ENCODE measurements around the gene RAD51AP1.

RAD51AP1 gene

DNA sequence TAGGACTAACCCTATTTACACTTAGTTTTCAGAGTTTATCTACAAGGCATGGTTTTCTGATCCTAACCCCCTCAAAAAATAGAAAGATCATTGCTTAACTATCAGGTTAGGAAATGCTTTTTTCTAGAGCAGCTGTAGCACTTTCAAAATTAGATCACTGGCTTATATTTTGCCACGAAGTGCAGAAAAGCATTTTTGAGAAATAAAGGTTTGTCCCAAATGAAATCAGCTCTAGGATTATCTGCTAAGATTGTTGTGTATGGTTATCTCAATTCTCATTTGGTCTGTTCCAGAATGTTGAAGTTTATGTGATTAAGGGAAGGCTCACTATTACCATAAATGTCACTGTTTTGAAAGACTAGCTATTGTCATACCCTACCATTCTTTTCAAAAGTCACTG is 13.5 kb downstream of the RAD51AP1 start:
- DNase-seq = no peak

DNA sequence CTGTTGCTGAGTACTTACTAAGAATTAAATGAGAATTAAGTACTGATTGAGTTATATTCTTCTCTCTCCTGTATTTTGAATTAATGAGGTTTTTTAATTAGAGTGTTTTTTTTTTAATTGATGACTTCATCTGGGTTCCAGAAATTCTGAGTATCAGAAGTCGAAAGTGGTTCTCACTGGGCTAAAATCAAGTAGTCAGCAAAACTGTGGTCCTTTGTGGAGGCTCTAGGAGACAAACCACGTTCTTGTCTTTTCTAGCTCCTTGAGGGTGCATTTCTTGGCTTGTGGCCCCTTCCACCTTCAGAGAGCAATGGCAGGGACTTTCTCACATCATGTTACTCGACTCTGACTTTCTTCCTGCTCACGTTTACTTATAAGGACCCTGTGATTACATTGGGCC is 15.3 kb downstream of the RAD51AP1 start:
- no peak for DNase-seq

DNA sequence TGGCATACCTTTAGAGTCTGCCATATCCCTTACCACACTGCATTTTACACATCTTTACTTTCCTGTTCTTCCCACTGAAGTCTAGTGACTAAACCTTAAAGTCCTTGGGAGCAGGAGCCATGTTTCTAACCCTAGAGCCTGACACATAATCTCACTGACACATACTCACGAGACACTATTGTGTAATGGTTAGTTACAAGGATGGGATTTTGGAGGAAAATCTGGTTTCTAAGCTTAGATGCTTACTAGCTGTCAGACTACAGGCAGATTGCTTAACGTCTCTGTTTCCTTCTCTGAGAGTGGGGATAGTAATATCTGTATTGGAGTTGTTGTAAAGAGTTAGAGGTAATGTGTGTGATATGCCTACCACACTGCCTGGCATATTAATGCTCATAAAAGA is 17.1 kb downstream of the RAD51AP1 start:
- DNase-seq = no peak

DNA sequence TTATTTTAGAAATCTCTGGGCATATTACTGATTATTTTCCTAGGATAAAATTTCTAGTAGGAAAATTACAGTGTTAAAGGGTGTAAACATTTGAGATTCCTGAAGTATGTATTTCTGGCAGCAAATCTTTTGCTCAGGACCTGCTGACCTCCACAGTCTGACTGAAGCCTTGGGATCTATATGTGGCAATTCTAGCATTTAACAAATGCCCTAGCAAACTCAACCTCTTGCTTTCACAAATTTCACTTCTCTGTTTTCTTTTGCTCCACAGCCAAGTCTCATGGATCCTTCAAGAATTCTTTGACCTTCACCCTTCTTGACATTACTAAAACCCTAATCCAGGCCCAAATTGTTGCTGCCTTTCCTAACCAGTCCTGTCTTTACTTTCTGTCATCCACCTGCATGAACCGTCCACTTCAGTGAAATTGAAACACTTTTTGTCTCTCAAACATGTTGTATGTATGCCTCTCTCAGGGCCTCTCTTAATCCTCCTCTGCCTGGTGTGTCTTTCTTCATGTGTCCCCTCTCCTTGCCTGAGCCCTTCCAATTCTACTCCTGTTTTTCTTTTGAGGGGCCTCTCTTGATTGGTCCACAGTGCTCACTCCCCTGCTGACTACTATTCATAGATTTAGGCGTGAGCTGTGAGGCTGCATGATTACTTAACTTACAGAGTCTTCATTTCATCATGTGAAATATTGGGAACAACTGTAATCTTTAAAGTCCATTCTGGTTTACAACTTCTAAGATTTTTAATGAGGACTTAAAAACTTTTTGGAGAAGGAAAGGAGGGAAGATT is 18.2 kb downstream of the RAD51AP1 start:
- no peak for DNase-seq

DNA sequence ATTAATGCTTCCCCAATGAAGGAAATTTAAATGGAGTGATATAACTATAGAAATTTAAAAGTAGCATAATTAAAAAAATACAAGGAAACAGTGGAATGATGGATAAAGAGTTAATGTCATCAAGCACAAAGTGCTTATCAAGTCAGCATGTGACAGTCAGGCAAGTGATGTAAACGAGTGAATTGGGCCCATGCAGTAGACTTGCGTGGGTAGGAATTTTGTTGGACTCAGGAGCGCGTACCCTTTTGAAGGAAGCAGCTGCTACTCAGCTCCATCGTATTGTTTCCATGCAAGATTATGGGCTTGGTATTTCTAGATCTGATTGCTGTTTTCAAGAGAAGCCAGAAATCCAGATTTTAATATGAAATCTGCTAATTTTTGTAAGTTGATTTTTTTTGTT is 18.9 kb downstream of the RAD51AP1 start:
- DNase-seq = no peak

DNA sequence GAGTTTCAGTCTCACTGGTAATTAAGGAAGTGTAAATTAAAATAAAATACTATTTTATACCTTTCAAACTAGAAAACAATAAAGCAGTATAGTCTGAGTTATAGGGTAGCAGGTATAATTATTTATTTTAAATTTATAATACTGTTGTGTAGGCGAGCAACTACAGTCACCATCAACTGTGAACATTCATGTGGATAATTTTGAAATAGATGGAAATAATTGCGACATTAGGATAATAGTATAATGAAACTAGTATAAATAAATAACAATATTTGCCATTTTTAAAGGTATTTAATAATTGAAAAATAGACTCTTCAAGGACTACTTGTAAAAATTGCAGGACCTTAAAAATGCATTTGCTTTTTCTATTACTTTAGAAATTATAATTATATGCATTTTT is 19.5 kb downstream of the RAD51AP1 start:
- DNase-seq = no peak

DNA sequence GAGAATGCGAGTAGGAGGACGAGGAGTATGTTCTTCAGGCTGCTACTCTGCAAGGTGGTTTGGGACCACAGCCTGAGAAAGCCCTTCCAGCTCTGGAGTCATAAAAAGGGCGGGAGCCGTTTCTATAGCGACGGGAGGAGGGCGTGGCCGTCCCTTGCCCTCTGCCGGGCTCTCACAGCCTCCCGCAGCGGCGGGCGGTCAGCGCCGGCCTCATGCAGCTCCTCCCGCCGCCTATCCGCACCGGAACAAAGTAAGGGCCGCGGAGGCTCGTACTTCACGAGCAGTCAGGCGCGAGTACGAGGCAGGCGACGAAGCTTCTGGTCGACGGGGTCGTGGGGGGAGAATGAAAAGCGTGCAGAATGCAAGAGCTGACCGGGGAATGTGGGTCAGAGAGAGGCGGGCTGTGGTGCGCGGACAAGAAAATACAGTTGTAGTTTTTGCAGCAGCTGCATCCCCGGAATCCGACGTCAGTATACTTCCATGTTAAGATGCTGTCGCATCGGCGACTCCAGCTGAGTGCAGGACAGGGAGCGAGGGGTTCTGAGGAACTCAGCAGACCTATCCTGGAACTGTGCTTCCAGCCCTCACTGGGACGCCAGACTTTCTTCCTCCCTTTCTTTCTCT is 23.5 kb downstream of the RAD51AP1 start, which contains the start of gene DYRK4:
Gene DYRK4, plus strand, starts transcription at position 175 of the 624 bp plus-strand sequence. Its CDS starts 38 bp downstream, at position 213.
- no peak for DNase-seq

DNA sequence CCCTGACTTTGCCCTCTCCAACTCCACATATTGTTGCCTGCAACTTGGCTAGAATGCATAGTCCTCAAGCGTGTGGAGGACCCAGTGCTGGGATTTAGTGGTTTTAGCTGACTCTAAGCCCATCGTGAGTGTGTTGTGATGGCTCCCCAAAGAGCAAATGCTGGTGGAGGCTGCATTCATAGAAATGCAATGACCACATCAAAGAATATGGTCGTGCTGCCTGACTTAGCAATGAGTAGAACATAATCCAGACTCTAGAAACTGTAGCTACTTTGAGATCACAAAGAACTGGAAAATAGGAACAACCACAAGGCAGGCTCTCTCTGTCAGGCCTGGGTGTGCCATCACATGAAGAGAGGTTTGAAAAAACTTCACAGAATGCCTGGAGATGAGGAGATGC is 24.6 kb downstream of the RAD51AP1 start:
- no peak for DNase-seq

DNA sequence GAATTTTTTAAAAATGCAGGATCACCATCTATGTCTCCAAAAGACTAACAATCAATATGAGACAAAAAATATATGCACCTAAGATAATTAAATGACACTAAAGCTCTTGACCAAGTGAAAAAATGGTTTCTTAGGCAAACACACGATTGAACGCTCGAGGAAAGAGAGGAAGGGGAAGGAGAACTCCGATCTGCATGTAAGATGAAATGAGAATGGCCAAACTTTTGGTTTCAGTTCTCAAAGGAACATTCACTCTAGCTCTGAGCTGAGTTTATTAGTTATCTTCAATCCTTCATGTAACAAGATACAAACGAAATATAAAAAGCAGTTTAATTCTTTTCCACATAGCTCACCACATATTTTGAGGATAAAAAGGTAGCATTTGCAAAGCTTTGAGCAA is 26.1 kb downstream of the RAD51AP1 start:
- no peak for DNase-seq

DNA sequence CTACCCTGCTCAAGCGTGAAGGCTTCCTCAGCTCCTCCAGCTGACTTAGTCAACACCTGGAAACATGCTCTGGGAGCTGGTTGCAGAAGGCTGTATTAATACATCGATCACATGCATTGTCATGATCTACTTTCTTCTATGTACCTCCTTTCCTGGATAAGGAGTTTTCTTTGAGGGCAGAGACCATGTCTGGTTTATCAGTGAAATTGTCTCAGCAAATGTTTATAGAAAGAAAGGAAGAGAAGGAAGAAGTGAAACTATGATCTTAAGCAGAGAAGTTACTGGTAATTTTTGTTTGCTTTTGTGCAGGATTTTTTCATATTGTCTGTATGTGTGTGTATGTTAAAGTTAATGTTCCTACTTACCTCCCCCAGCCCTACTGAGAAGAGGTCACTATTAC is 27.8 kb downstream of the RAD51AP1 start:
- DNase-seq = no peak

DNA sequence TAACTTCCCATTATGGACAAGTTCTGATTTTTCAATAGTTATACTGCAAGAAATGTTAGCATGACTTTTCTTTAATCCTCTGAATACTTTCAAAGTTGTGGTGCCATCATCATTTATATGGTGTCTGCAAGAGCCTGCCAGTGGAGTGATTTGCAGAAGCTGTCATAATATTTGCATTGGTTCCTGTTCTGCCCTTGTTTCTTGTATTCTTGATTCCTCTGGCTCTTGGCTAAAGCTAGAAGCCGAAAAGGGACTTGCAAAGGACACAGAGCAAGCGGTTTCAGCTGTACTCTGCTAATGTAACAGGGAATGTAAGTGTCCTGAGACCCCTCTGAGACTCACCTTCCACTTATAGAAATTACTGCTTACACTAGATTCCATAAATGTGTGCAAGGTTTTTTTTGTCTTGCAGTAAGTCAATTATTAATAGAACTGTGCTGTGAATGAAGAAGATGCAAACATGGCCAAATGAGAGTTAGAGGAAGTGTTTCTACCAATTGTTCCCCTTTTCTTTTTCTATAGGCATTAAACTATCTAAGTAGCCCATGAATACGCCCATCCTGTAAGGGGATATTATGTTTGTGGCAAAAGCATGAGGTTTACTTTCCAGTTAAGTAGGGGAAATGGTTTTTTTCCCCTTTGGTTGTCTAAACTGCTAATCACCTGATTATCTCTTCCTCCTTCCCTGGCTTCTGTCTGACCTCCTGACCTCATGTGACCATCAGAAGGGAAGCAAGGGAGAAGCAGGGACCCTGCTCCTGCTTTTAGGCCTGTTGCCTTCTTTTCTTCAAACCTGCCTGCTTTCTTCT is 28.6 kb downstream of the RAD51AP1 start:
- no peak for DNase-seq

DNA sequence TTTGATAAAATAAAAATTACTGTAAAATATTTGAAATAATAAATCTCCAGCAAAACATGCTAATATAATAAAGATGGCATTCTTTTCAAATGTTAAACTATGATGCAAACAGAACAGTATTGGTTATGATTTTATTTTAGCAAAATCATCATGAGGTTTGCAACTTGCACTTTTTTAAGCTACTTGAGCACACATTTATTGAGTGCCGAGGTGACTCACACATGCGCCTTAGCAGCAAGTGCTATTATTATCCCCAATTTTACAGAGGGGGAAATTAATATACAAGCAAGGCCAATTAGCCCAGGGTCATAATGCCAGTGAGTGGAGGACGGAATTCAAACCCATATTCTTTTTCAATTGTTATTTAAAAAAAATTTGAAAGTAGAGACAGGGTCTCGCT is 30.6 kb downstream of the RAD51AP1 start:
- no peak for DNase-seq

DNA sequence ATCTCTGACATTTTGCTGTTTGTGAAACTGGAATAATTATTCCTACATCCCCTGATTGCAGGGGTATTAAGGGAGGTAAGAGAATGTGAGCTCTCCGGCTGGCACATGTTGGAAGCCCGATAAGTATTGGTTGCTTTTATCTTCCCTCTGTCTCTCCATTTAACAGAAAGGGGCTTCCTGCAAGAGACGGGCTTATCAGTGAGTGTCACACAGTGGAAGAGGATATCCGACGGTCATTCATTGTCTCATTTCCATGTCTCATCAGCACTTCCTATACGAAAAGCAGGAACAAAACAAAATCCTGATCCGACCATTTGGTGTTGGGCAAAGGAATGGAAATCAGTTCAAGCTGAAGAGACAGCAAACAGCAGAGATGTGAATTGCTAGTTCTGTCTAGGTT is 34.0 kb downstream of the RAD51AP1 start:
- DNase-seq = no peak

DNA sequence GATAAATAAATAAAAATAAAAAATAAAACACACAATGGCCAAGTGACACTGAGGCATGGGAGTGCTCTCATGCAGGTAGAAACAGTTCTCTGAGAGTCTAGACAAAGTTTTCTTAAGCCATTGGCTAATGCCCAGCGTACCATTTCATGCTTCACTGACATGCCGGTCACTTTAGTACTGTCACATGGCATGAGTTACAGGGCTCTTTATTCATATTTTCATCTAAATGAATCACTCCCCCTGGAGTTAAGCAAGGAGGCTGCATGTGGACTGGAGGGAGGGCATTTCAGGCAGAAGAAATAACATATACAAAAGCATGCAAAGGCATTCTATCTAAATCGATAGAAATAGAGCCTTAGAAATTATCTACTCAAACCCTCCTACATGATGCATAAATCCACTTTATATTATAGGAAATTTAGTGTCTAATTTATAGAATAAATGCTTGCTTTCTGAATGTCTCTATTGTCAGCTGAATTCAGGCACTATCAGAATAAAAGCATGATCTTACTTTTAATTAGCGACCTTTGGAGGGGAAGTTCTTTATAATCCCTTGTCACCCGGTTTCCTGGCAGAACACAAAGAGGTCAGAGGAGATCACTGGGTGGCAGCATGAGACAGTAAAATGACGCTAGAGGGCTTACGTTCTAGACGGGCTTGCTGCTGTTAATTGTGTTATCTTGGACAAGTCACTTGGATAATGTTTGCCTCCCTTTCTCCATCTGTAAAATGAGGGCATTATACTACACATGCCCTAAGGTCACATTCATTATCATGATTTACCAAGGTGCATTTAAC is 40.8 kb downstream of the RAD51AP1 start:
- DNase-seq = no peak

DNA sequence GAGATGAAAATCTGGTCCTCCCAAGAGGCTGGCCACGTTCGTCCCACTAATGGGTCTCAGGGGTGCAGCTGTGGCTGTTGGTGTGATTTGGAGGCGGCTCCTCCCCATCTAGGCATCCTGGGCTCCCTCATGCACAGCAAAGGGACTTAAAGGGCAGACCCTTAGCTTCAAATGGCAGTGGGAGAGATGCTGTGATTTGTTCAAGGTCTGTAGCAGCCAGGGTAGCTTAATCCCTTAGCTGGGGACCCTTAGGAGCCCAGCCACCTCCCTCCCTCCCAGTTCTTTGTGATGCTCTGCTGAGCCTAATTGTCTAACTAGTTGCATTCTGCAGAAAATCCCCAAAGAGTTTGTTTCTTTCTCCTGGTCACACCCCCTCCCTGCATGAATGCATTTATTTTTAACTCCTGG is 41.6 kb downstream of the RAD51AP1 start:
- DNase-seq = no peak

DNA sequence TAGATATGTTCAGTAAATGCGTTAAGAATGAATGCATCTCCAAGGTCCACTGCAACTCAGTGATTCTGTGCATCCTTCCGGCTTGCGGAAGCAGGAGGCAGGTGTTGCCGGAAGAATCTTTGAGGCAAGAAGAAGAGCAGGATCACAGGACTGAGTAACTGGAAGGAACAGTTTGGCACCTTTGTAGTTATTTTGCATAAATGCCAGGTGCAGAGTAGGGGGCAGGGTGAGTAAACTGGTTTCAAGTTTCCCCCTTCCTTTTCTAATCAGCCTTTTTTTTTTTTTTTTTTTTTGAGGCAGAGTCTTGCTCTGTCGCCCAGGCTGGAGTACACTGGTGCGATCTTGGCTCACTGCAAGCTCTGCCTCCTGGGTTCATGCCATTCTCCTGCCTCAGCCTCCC is 45.6 kb downstream of the RAD51AP1 start:
- no peak for DNase-seq

DNA sequence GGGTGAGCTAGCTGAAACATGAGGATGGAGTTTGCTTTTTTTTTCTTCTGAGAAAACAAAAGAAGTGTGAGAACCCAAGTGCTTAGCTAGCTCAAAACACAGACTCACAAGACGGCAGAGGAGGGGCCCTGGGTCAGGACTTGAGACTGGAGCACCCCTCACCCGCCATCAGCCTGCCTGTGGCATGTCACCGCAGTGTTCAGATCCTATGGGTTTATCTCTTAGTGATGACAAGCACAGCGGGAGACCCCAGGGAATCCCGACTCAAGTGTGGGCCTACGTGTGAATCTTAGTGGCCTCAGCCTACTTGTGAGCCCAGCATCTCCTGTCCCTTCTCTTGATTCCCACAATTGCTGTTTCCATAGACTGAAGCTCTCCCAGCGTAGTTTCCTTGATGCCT is 46.2 kb downstream of the RAD51AP1 start:
- DNase-seq = no peak

DNA sequence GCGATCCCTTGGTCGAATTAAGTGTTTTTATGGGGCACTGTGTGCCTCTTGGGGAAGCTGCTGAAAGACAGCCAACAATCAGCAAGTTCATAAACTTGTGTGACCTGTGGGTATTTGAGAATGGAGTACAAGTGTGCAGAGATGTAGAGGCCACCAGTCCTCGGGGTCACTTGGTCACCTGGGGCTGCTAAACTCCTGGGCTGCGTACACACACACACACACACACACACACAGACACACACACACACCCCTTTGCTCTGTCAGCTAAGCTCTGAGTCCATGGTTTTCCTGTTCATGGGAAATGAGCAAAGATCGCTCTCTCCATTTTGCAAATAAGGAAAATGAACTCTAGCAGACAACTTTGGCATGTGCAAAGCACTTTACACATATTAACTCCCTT is 47.8 kb downstream of the RAD51AP1 start:
- DNase-seq = no peak

DNA sequence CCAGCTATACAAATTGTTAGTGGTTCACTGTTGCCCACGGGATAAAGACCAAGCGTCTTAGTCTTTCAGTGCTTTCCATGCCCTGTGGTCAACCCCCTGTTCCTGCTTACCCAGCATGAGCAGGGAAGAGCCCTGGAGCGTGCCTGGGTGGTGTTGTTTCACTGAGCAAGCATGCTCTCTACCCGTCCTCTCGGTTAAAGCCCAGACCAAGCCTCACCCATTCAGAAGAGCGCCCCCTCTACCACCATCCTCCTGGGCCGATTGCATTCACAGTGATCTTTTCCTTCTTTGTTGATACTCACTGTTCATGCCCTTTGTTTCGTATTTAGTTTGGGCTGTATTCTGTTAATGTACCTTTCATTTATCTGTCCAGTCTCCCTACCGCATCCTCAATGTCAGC is 48.4 kb downstream of the RAD51AP1 start:
- DNase-seq = no peak

DNA sequence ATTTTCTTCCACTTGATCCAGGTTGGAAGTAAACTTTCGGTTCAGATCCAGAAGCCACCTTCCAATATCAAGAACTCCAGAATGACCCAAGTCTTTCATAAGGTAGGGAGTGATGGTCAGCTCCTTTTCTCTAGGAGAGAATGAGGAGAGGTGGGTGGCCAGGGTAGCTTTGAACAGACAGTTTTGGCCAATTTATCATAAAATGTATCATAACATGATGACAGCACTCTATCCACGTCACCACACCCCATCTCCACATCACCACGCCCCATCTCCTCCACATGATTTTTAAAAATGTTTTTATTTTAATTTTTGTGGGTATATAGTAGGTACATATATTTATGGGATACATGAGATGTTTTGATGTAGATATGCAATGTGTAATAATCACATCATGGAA is 50.2 kb downstream of the RAD51AP1 start:
- no peak for DNase-seq

DNA sequence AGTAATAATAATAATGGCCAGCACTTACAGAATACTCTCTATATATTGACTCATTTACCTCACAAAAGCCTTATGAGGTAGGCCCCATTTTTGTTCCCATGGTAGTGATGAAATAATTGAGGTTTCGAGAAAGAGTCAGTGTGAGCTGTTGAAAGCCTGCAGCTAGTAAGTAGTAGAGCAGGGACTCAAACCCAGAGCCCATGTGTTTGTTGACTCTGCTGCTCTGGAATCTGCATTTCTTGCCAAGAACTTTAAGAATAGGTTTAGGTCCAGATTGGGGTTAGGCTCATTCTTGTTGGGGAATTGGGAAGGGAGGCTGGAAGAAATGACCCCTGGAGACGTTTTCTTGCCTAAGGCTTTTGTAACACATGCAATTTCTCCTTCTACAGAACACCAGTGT is 51.3 kb downstream of the RAD51AP1 start:
- no peak for DNase-seq

DNA sequence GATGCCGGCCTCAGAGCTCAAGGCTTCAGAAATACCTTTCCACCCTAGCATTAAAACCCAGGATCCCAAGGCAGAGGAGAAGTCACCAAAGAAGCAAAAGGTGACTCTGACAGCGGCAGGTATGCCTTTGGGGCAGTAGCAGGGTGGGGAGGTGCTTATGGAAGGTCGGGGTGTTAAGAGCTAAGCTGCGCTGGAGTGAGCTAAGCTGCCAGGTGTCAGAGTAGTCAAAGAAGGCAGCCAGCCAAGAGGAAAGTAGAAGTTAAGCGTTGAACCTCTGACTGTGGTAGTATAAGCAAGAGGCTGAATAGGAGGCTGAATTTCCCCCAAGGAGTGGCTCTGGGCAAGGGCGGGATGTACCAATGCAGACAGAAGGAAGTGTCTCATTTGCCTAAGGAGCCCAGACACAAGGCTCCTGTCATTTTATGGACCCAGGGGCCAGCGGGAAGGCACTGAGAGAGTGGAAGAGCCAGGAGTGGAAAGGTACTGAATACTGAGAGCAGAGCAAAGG is 52.5 kb downstream of the RAD51AP1 start:
- no peak for DNase-seq

DNA sequence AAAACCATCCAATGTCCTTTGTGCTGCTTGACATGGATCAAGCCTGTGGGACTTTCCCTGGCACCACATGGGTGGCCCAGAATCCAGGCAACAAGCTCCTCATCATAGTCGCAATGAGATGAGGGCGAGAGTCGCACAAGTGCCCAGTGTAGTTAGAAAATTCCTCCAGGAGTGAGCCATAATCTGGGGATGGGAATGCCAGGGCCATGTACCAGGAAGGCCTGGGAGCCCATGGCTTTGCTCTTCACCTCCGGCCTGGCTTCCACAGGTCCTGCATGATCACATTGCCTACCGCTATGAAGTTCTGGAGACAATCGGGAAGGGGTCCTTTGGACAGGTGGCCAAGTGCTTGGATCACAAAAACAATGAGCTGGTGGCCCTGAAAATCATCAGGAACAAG is 57.2 kb downstream of the RAD51AP1 start:
- no peak for DNase-seq
